ENCODE data around the gene CDC42BPG. TPM values are rescaled to one million over a fixed set of nuclear protein-coding genes. Genes with fewer than 3 reads are reported as not detected.

CDC42BPG gene
- total and polyA plus RNA-seq, 2 of the 8 experiments (the other 6 are each of a cell fraction or from before 2014, with no cell fraction given), result 3.7 to 10.6 TPM

DNA sequence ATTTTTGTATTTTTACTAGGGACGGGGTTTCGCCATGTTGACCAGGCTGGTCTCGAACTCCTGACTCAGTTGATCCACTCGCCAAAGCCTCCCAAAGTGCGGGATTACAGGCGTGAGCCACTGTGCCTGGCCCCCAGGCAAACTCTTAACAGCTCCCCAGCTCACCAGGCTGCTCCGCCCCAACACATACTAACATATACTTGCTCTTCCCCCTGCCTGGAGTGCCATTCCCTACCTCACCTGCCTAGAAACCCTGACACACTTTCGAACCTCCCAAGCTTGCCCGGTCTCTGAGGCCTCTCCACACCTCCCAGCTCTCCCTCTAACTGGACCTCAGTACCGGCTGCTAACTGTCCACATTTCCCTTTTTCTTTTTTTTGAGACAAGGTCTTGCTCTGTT, 49.9 kb downstream of the CDC42BPG start:
- H2BK12ac ChIP-seq (ENCODE audit: low read depth, low read length), result no peak overlapping the region
- no peak overlapping the region for H3K14ac ChIP-seq (ENCODE audit: insufficient read length)
- no peak overlapping the region for H3K4me2 ChIP-seq (ENCODE audit: insufficient read depth in 1 of 2, low read depth in 2 of 2, low read length in 2 of 2)
- H3K9me3 ChIP-seq (ENCODE audit: insufficient read depth in 2 of 2, low read depth in 1 of 2, low read length in 1 of 2), result no peaks in the 10 kb centered on the region
- H3K36me3 ChIP-seq (ENCODE audit: control insufficient read depth in 2 of 4, insufficient read depth in 4 of 4, low read length in 3 of 4), result peaks cover 0 to 2% (median 0%) of the 10 kb centered on the region in 4 experiments; a peak in 1 of 8 replicates
- H3K4me3 ChIP-seq (ENCODE audit: extremely low read depth in 1 of 4, insufficient read depth in 2 of 4, low read depth in 3 of 4, low read length in 4 of 4), result no peak overlapping the region
- no peak overlapping the region for H2BK20ac ChIP-seq (ENCODE audit: low read length)
- no peak overlapping the region for H4K91ac ChIP-seq (replicated peaks; ENCODE audit: insufficient read length, low read length)
- H3K4me1 ChIP-seq (replicated peaks in 1 of 4; ENCODE audit: control insufficient read depth in 3 of 4, insufficient read depth in 4 of 4, low read length in 3 of 4), result no peaks in the 10 kb centered on the region
- H4K20me1 ChIP-seq (replicated peaks in 1 of 2; ENCODE audit: control insufficient read depth in 1 of 2, insufficient read depth in 2 of 2, low read length in 2 of 2), result peaks cover 0 to 2% of the 10 kb centered on the region in 2 experiments
- no peak overlapping the region for H2BK120ac ChIP-seq (replicated peaks; ENCODE audit: low read depth, low read length)
- H2AK5ac ChIP-seq (ENCODE audit: low read depth, low read length), result no peak overlapping the region
- no peak overlapping the region for H4K8ac ChIP-seq (ENCODE audit: extremely low read depth, insufficient read depth, low read length)
- DNase-seq (ENCODE audit: low read depth in 1 of 2, low spot score in 2 of 2), result no peak
- no peak overlapping the region for H2BK15ac ChIP-seq (ENCODE audit: low read length)
- no peak overlapping the region for H3K56ac ChIP-seq (replicated peaks; ENCODE audit: insufficient read length, low read depth, low read length)
- no peak overlapping the region for H3K4ac ChIP-seq (replicated peaks; ENCODE audit: insufficient read length, low read depth, low read length)
- H3K23ac ChIP-seq (ENCODE audit: insufficient read length), result no peak overlapping the region
- H3K9ac ChIP-seq (replicated peaks in 1 of 4; ENCODE audit: extremely low read depth in 1 of 4, low read depth in 3 of 4, low read length in 3 of 4), result no peak overlapping the region
- ChIA-PET CTCF (ENCODE audit: partially characterized antibody) (interaction anchor here (0.8 to 2.7 kb wide), 6 partner anchors 9 to 316 kb away, joined by 3 to 9 read pairs (median 4); no protein-coding TSS in a partner anchor), POLR2A (ENCODE audit: partially characterized antibody) (interaction anchor here (0.6 to 1.9 kb wide), 5 partner anchors 8 to 124 kb away, joined by 4 to 5 read pairs (median 4); no protein-coding TSS in a partner anchor)
- no peak overlapping the region for H3K27ac ChIP-seq (ENCODE audit: low read depth, low read length)
- H3K18ac ChIP-seq (ENCODE audit: extremely low read depth, low read length), result no peak overlapping the region
- no peaks in the 10 kb centered on the region for H3K79me2 ChIP-seq (ENCODE audit: control insufficient read depth in 1 of 2, insufficient read depth in 2 of 2, low read length in 2 of 2)
- H3K79me1 ChIP-seq (ENCODE audit: low read depth, low read length), result no peaks in the 10 kb centered on the region; the same call in 1 of the 2 replicates
- no peak overlapping the region for H2BK5ac ChIP-seq (ENCODE audit: low read depth, low read length)
- H2AFZ ChIP-seq (ENCODE audit: low read length), result no peak overlapping the region
- no peaks in the 10 kb centered on the region for H3K27me3 ChIP-seq (replicated peaks in 1 of 4; ENCODE audit: control insufficient read depth in 3 of 4, extremely low read depth in 1 of 4, insufficient read depth in 3 of 4, low read length in 3 of 4)
- WGBS, 2 experiments (ENCODE audit: extremely low coverage in 1 of 2, insufficient coverage in 1 of 2, insufficient read length in 1 of 2, insufficient replicate concordance in 2 of 2, low coverage in 1 of 2, low lambda C conversion rate in 2 of 2, missing lambda C conversion rate in 1 of 2), result 94% methylated on average over 10 of the region's 10 CpGs; no CpG with 5 or more reads in 1 of the 2 experiments
- FAIRE-seq, result no peak
- H3K23me2 ChIP-seq (ENCODE audit: low read depth, low read length), result no peaks in the 10 kb centered on the region
- no peak overlapping the region for H4K5ac ChIP-seq (ENCODE audit: insufficient read length, low read depth, low read length)
- no peak for TF ChIP-seq PHF8 (conservative IDR thresholded peaks at IDR 0.05; ENCODE audit: low read depth, low read length)
- no peak for TF ChIP-seq GTF2F1 (IDR thresholded peaks at IDR 0.05; ENCODE audit: borderline replicate concordance, low read depth, low read length)
- TF ChIP-seq SRF (IDR thresholded peaks at IDR 0.05; ENCODE audit: low read depth, low read length), result no peak
- no peak for TF ChIP-seq NANOG (IDR thresholded peaks at IDR 0.05; ENCODE audit: insufficient read depth, low read depth, low read length, poor library complexity, severe bottlenecking)
- no peak for TF ChIP-seq CTBP2 (IDR thresholded peaks at IDR 0.05; ENCODE audit: borderline replicate concordance, insufficient read depth, insufficient read length, low read length)
- no peak for TF ChIP-seq CREB1 (IDR thresholded peaks at IDR 0.05)
- TF ChIP-seq RBBP5 (IDR thresholded peaks at IDR 0.05; ENCODE audit: borderline replicate concordance, low read depth, low read length), result no peak
- no peak for TF ChIP-seq SP2 (IDR thresholded peaks at IDR 0.05; ENCODE audit: low read length)
- TF ChIP-seq MAFK (IDR thresholded peaks at IDR 0.05; ENCODE audit: low read depth, low read length), result no peak
- no peak for TF ChIP-seq TAF7 (optimal IDR thresholded peaks at IDR 0.05; ENCODE audit: borderline replicate concordance, low read depth, low read length)
- TF ChIP-seq FOSL1 (IDR thresholded peaks at IDR 0.05; ENCODE audit: insufficient read depth, low read depth, low read length), result no peak
- TF ChIP-seq EP300 (IDR thresholded peaks at IDR 0.05; ENCODE audit: borderline replicate concordance in 1 of 2, low read depth in 2 of 2, low read length in 2 of 2), result no peak
